OCI-LY1 (cell line): ENCODE data around the gene ARMH3.

ENCODE experiments used
- H2AFZ ChIP-seq: fragments of 200-600 bp; sonication (generic), shearing (Covaris generic); 2 replicates; pipeline ENCODE4 v1.6.0; 2014; ENCODE audit warnings: antibody characterized with exemption, mild to moderate bottlenecking, low read length
- H3F3A ChIP-seq: fragments of 200-600 bp; sonication (generic), shearing (Covaris generic); 2 replicates; pipeline ENCODE4 v1.6.0; 2014; ENCODE audit warnings: mild to moderate bottlenecking, antibody characterized with exemption, low read length, moderate library complexity; ENCODE audit not compliant: insufficient read depth
- H3K27ac ChIP-seq: fragments of 200-600 bp; sonication (generic); 2 replicates; pipeline ENCODE4 v1.5.1; 2014; ENCODE audit warnings: low read length, mixed run types, mild to moderate bottlenecking, low read depth; ENCODE audit not compliant: poor library complexity, severe bottlenecking
- H3K27me3 ChIP-seq: fragments of 200-600 bp; sonication (generic); 2 replicates; pipeline ENCODE4 v1.6.0; 2014; ENCODE audit warnings: antibody characterized with exemption, mild to moderate bottlenecking, low read length, moderate library complexity; ENCODE audit not compliant: insufficient read depth
- H3K36me3 ChIP-seq: fragments of 200-600 bp; sonication (generic); 2 replicates; pipeline ENCODE4 v1.6.1; 2014; ENCODE audit warnings: mild to moderate bottlenecking, antibody characterized with exemption, low read length, moderate library complexity, mixed read lengths; ENCODE audit not compliant: insufficient read depth
- H3K4me1 ChIP-seq: fragments of 200-600 bp; sonication (generic); 2 replicates; pipeline ENCODE4 v1.5.1; 2014; ENCODE audit warnings: mild to moderate bottlenecking, low read length, moderate library complexity; ENCODE audit not compliant: insufficient read depth, severe bottlenecking
- H3K4me2 ChIP-seq: fragments of 200-600 bp; sonication (generic), shearing (Covaris generic); 2 replicates; pipeline ENCODE4 v1.6.1; 2014; ENCODE audit warnings: low read length
- H3K4me3 ChIP-seq: fragments of 200-600 bp; sonication (generic); 2 replicates; pipeline ENCODE4 v1.5.1; 2014; ENCODE audit warnings: low read length, low read depth, mild to moderate bottlenecking, mixed read lengths; ENCODE audit not compliant: poor library complexity, severe bottlenecking
- H3K79me2 ChIP-seq: fragments of 200-600 bp; shearing (Covaris generic); 2 replicates; pipeline ENCODE4 v1.6.1; 2016; ENCODE audit warnings: mixed run types, low read length, mixed read lengths; ENCODE audit not compliant: insufficient read depth
- H3K9ac ChIP-seq: fragments of 200-600 bp; sonication (generic), shearing (Covaris generic); 2 replicates; pipeline ENCODE4 v1.6.1; 2014; ENCODE audit warnings: mild to moderate bottlenecking, low read length, mixed read lengths
- H3K9me2 ChIP-seq: fragments of 200-600 bp; sonication (generic), shearing (Covaris generic); 2 replicates; pipeline ENCODE4 v1.6.1; 2014; ENCODE audit warnings: low read depth, mild to moderate bottlenecking, low read length, mixed read lengths
- H3K9me3 ChIP-seq: fragments of 200-600 bp; shearing (Covaris generic); 2 replicates; pipeline ENCODE4 v1.6.1; 2014; ENCODE audit warnings: low read length, mixed read lengths
- H4K20me1 ChIP-seq: fragments of 200-600 bp; sonication (generic), shearing (Covaris generic); 2 replicates; pipeline ENCODE4 v1.6.0; 2016; ENCODE audit warnings: mild to moderate bottlenecking, low read length; ENCODE audit not compliant: insufficient read depth
- CTCF ChIP-seq: fragments of 200-600 bp; sonication (generic), shearing (Covaris generic); IDR thresholded peaks from 2 replicates; pipeline ENCODE4 v1.5.1; 2017; ENCODE audit warnings: mild to moderate bottlenecking, antibody characterized with exemption, low read length, moderate library complexity, mixed read lengths
- EZH2 ChIP-seq: fragments of 200-600 bp; sonication (generic), shearing (Covaris generic); IDR thresholded peaks from 2 replicates; pipeline ENCODE4 v1.8.0; 2017; ENCODE audit warnings: borderline replicate concordance, mixed run types, mild to moderate bottlenecking, antibody characterized with exemption, low read length, moderate library complexity, mixed read lengths

ARMH3 gene

DNA sequence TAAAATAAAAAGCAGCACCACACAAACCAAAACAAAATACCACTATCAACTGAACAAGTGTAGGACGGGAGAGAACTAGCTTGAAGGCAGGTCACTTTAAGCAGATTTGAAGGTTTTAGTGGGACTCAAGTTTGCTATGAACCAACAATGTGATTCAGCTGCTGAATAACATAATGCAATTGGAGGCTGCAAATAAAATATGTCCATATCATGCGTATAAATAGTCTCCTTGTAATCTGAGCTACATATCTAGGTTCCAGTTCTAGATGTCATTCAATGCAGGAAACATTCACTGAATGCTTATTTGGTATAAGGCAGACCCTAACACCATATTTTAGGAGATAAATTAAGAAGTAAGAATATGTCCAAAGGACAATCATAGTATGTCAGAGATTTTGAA is 130.9 kb downstream of the ARMH3 start:
- Histone ChIP-seq H3K9ac (no peak overlapping the region), H4K20me1 (no peaks in the 10 kb centered on the region), H3K9me2 (no peaks in the 10 kb centered on the region), H3K79me2 (no peaks in the 10 kb centered on the region), H2AFZ (no peak overlapping the region), H3K27ac (no peak overlapping the region), H3K9me3 (no peaks in the 10 kb centered on the region), H3K4me1 (no peaks in the 10 kb centered on the region), H3F3A (no peaks in the 10 kb centered on the region), H3K4me3 (no peak overlapping the region), H3K27me3 (no peaks in the 10 kb centered on the region), H3K4me2 (no peak overlapping the region), H3K36me3 (no peaks in the 10 kb centered on the region)
- TF ChIP-seq CTCF (no peak), EZH2 (no peak)

- Histone ChIP-seq H3K79me2 (no peaks in the 10 kb centered on the region), H2AFZ (no peak overlapping the region), H3K4me1 (no peaks in the 10 kb centered on the region), H3K4me3 (no peak overlapping the region), H3F3A (no peaks in the 10 kb centered on the region), H4K20me1 (no peaks in the 10 kb centered on the region), H3K4me2 (no peak overlapping the region), H3K27me3 (no peaks in the 10 kb centered on the region), H3K27ac (no peak overlapping the region), H3K9me2 (no peaks in the 10 kb centered on the region), H3K36me3 (no peaks in the 10 kb centered on the region), H3K9me3 (no peaks in the 10 kb centered on the region), H3K9ac (no peak overlapping the region)
- no peak for TF ChIP-seq EZH2
- no peak for TF ChIP-seq CTCF
Observed at GRCh38 chr10:101923256-101923655, 132.7 kb downstream of the ARMH3 start.

GRCh38 chr10:101922846-101923245 is 133.1 kb downstream of the ARMH3 start:
- no peaks in the 10 kb centered on the region for H3F3A ChIP-seq
- H4K20me1 ChIP-seq: no peaks in the 10 kb centered on the region
- H3K9me2 ChIP-seq: no peaks in the 10 kb centered on the region
- H3K27me3 ChIP-seq: no peaks in the 10 kb centered on the region
- H3K79me2 ChIP-seq: no peaks in the 10 kb centered on the region
- no peaks in the 10 kb centered on the region for H3K9me3 ChIP-seq
- no peak overlapping the region for H3K4me2 ChIP-seq
- H3K4me1 ChIP-seq: no peaks in the 10 kb centered on the region
- TF ChIP-seq CTCF (no peak), EZH2 (no peak)
- H3K9ac ChIP-seq: no peak overlapping the region
- no peak overlapping the region for H3K27ac ChIP-seq
- H3K4me3 ChIP-seq: no peak overlapping the region
- no peaks in the 10 kb centered on the region for H3K36me3 ChIP-seq
- H2AFZ ChIP-seq: no peak overlapping the region
